ENCODE data around the gene MPO. TPM values are rescaled to one million over a fixed set of nuclear protein-coding genes. Genes with fewer than 3 reads are reported as not detected.

The MPO gene
- total and polyA plus RNA-seq, 9 of the 15 experiments (the other 6 are each of a cell fraction or from before 2014, with no cell fraction given) = 0.04 to 0.47 (median 0.39) TPM; not detected in 6

DNA sequence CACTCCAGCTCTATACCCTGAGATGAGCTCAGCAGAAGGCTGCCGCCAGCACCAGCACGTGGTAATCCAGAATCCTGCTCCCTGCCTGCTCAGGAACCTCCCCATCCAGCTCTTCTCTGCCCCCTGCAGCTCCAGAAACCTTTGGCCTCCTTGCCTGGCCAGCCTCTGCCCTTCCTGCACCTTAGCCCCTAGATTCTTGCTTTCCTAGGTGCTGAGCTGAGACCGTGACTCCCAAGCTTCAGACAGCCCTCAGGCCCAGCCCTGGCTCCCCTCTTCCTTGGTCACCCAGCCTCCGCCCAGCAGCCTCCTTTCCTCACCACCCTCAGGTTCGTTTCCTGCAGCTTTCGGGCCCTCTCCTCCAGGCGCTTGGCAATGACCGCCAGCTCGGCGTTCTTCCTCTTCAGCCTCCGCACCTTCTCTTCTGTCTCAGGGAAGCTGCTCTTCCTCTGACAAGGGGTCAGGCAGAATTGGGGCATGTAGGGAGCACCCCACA lies 45.3 kb upstream of the MPO start (continued):
- TF ChIP-seq, protein P1, sequence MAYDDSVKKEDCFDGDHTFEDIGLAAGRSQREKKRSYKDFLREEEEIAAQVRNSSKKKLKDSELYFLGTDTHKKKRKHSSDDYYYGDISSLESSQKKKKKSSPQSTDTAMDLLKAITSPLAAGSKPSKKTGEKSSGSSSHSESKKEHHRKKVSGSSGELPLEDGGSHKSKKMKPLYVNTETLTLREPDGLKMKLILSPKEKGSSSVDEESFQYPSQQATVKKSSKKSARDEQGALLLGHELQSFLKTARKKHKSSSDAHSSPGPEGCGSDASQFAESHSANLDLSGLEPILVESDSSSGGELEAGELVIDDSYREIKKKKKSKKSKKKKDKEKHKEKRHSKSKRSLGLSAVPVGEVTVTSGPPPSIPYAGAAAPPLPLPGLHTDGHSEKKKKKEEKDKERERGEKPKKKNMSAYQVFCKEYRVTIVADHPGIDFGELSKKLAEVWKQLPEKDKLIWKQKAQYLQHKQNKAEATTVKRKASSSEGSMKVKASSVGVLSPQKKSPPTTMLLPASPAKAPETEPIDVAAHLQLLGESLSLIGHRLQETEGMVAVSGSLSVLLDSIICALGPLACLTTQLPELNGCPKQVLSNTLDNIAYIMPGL (CRISPR knock-in tag; IDR thresholded peaks at IDR 0.05) = no peak
- TF ChIP-seq, protein P2, sequence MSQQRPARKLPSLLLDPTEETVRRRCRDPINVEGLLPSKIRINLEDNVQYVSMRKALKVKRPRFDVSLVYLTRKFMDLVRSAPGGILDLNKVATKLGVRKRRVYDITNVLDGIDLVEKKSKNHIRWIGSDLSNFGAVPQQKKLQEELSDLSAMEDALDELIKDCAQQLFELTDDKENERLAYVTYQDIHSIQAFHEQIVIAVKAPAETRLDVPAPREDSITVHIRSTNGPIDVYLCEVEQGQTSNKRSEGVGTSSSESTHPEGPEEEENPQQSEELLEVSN (IDR thresholded peaks at IDR 0.05; ENCODE audit: borderline replicate concordance in 1 of 2, extremely low read depth in 1 of 2, insufficient read depth in 1 of 2, insufficient read length in 1 of 2, low read depth in 1 of 2, low read length in 1 of 2, poor library complexity in 1 of 2, severe bottlenecking in 1 of 2) = peak in 1 of 2 experiments; percentile 64
- no peak for TF ChIP-seq CEBPB (tag; IDR thresholded peaks at IDR 0.05)
- peak; percentile 34; the same call in 1 of the 2 replicates for TF ChIP-seq ZBTB7A (IDR thresholded peaks at IDR 0.05; ENCODE audit: borderline replicate concordance, control insufficient read depth, low read depth, low read length)
- no peak for TF ChIP-seq ZNF41 (CRISPR knock-in tag; conservative IDR thresholded peaks at IDR 0.05)
- TF ChIP-seq XRCC3 (IDR thresholded peaks at IDR 0.05) = no peak
- no peak for TF ChIP-seq SRSF3 (IDR thresholded peaks at IDR 0.05; ENCODE audit: insufficient read depth, low read length)
- no peak for TF ChIP-seq FOXM1 (IDR thresholded peaks at IDR 0.05; ENCODE audit: low read depth)
- no peak for TF ChIP-seq FOXM1 (CRISPR knock-in tag; IDR thresholded peaks at IDR 0.05; ENCODE audit: low read depth)
- peak; percentile 31; the same call in 1 of the 2 replicates for TF ChIP-seq RBFOX2 (IDR thresholded peaks at IDR 0.05; ENCODE audit: low read depth, low read length)
- TF ChIP-seq ZNF507 (tag; conservative IDR thresholded peaks at IDR 0.05) = no peak
- TF ChIP-seq RCOR1 (IDR thresholded peaks at IDR 0.05; ENCODE audit: borderline replicate concordance in 1 of 2, low read depth in 2 of 2, low read length in 2 of 2) = no peak
- TF ChIP-seq, protein P3, sequence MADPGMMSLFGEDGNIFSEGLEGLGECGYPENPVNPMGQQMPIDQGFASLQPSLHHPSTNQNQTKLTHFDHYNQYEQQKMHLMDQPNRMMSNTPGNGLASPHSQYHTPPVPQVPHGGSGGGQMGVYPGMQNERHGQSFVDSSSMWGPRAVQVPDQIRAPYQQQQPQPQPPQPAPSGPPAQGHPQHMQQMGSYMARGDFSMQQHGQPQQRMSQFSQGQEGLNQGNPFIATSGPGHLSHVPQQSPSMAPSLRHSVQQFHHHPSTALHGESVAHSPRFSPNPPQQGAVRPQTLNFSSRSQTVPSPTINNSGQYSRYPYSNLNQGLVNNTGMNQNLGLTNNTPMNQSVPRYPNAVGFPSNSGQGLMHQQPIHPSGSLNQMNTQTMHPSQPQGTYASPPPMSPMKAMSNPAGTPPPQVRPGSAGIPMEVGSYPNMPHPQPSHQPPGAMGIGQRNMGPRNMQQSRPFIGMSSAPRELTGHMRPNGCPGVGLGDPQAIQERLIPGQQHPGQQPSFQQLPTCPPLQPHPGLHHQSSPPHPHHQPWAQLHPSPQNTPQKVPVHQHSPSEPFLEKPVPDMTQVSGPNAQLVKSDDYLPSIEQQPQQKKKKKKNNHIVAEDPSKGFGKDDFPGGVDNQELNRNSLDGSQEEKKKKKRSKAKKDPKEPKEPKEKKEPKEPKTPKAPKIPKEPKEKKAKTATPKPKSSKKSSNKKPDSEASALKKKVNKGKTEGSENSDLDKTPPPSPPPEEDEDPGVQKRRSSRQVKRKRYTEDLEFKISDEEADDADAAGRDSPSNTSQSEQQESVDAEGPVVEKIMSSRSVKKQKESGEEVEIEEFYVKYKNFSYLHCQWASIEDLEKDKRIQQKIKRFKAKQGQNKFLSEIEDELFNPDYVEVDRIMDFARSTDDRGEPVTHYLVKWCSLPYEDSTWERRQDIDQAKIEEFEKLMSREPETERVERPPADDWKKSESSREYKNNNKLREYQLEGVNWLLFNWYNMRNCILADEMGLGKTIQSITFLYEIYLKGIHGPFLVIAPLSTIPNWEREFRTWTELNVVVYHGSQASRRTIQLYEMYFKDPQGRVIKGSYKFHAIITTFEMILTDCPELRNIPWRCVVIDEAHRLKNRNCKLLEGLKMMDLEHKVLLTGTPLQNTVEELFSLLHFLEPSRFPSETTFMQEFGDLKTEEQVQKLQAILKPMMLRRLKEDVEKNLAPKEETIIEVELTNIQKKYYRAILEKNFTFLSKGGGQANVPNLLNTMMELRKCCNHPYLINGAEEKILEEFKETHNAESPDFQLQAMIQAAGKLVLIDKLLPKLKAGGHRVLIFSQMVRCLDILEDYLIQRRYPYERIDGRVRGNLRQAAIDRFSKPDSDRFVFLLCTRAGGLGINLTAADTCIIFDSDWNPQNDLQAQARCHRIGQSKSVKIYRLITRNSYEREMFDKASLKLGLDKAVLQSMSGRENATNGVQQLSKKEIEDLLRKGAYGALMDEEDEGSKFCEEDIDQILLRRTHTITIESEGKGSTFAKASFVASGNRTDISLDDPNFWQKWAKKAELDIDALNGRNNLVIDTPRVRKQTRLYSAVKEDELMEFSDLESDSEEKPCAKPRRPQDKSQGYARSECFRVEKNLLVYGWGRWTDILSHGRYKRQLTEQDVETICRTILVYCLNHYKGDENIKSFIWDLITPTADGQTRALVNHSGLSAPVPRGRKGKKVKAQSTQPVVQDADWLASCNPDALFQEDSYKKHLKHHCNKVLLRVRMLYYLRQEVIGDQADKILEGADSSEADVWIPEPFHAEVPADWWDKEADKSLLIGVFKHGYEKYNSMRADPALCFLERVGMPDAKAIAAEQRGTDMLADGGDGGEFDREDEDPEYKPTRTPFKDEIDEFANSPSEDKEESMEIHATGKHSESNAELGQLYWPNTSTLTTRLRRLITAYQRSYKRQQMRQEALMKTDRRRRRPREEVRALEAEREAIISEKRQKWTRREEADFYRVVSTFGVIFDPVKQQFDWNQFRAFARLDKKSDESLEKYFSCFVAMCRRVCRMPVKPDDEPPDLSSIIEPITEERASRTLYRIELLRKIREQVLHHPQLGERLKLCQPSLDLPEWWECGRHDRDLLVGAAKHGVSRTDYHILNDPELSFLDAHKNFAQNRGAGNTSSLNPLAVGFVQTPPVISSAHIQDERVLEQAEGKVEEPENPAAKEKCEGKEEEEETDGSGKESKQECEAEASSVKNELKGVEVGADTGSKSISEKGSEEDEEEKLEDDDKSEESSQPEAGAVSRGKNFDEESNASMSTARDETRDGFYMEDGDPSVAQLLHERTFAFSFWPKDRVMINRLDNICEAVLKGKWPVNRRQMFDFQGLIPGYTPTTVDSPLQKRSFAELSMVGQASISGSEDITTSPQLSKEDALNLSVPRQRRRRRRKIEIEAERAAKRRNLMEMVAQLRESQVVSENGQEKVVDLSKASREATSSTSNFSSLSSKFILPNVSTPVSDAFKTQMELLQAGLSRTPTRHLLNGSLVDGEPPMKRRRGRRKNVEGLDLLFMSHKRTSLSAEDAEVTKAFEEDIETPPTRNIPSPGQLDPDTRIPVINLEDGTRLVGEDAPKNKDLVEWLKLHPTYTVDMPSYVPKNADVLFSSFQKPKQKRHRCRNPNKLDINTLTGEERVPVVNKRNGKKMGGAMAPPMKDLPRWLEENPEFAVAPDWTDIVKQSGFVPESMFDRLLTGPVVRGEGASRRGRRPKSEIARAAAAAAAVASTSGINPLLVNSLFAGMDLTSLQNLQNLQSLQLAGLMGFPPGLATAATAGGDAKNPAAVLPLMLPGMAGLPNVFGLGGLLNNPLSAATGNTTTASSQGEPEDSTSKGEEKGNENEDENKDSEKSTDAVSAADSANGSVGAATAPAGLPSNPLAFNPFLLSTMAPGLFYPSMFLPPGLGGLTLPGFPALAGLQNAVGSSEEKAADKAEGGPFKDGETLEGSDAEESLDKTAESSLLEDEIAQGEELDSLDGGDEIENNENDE (IDR thresholded peaks at IDR 0.05; ENCODE audit: low read depth, low read length) = no peak
